WTC11 (cell line): ENCODE results near the gene RASD1. TPM values are rescaled to one million over a fixed set of nuclear protein-coding genes. Genes with fewer than 3 reads are reported as not detected.
A peak's percentile ranks its signal among the peaks of the same experiment; 100 is the strongest.

ENCODE experiments used
- ATAC-seq: fragments of 200-7000 bp; cut with Tn5 transposase; 2 replicates; pipeline ENCODE4 v1.10.0; 2021; ENCODE audit warnings: mild to moderate bottlenecking, moderate library complexity
- CTCF ChIA-PET: fragments of 300-600 bp; sonication (Branson Sonifier 250); formaldehyde crosslinking; loops from one replicate; lab custom pipeline; 2021; ENCODE audit warnings: antibody characterized with exemption; lab: Charles Lee
- POLR2A ChIA-PET: fragments of 350-600 bp; sonication (Branson Sonifier 250); formaldehyde crosslinking; loops from one replicate; lab custom pipeline; 2021; ENCODE audit warnings: antibody characterized with exemption; lab: Charles Lee
- DNase-seq: peaks from one replicate; pipeline ENCODE4 v3.0.0; 2021; ENCODE audit warnings: low spot score
- H3K27ac Mint-ChIP-seq: 2 replicates; pipeline ENCODE4 v1.8.0; 2021; ENCODE audit warnings: mixed read lengths
- H3K27me3 Mint-ChIP-seq: 2 replicates; pipeline ENCODE4 v1.8.0; 2021; ENCODE audit warnings: low read depth, mild to moderate bottlenecking, moderate library complexity, mixed read lengths
- H3K36me3 Mint-ChIP-seq: 2 replicates; pipeline ENCODE4 v1.8.0; 2021; ENCODE audit warnings: mixed read lengths
- H3K4me1 Mint-ChIP-seq: 2 replicates; pipeline ENCODE4 v1.8.0; 2022; ENCODE audit warnings: mixed read lengths
- H3K4me3 Mint-ChIP-seq: 2 replicates; pipeline ENCODE4 v1.8.0; 2021; ENCODE audit warnings: mild to moderate bottlenecking, moderate library complexity, mixed read lengths
- H3K9me3 Mint-ChIP-seq: 2 replicates; pipeline ENCODE4 v1.8.0; 2021; ENCODE audit warnings: mixed read lengths
- AFF4 ChIP-seq: sonication (generic); formaldehyde crosslinking; IDR thresholded peaks from 2 replicates; pipeline ENCODE4 v1.8.1; 2023; ENCODE audit warnings: mild to moderate bottlenecking, missing genetic modification reagents, borderline replicate concordance
- ARID4B ChIP-seq: sonication (generic); formaldehyde crosslinking; IDR thresholded peaks from 2 replicates; pipeline ENCODE4 v1.8.0; 2023; ENCODE audit warnings: missing genetic modification reagents, mild to moderate bottlenecking, borderline replicate concordance
- CDX4 ChIP-seq: fragments of 250-450 bp; sonication (Bioruptor Pico); IDR thresholded peaks from 2 replicates; pipeline ENCODE4 v1.9.0; 2021; ENCODE audit warnings: moderate library complexity, mild to moderate bottlenecking, inconsistent platforms, borderline replicate concordance
- ETV6 ChIP-seq: sonication (generic); formaldehyde crosslinking; IDR thresholded peaks from 2 replicates; pipeline ENCODE4 v1.8.1; 2022; ENCODE audit warnings: mild to moderate bottlenecking, missing genetic modification reagents
- FOXJ3 ChIP-seq: sonication (generic); formaldehyde crosslinking; IDR thresholded peaks from 2 replicates; pipeline ENCODE4 v1.9.0; 2021; ENCODE audit warnings: missing genetic modification reagents, mild to moderate bottlenecking, borderline replicate concordance
- FOXP1 ChIP-seq: sonication (generic); formaldehyde crosslinking; IDR thresholded peaks from 2 replicates; pipeline ENCODE4 v1.8.0; 2022; ENCODE audit warnings: missing genetic modification reagents, mild to moderate bottlenecking, moderate library complexity, borderline replicate concordance
- GTF2I ChIP-seq: fragments of 250-450 bp; sonication (Bioruptor Pico); conservative IDR thresholded peaks from 2 replicates; pipeline ENCODE4 v1.4.0; 2021; ENCODE audit warnings: mild to moderate bottlenecking
- JAZF1 ChIP-seq: fragments of 250-450 bp; sonication (Bioruptor Pico); IDR thresholded peaks from 2 replicates; pipeline ENCODE4 v1.9.0; 2021; ENCODE audit warnings: moderate library complexity, mild to moderate bottlenecking, inconsistent platforms
- JUN ChIP-seq: sonication (generic); formaldehyde crosslinking; IDR thresholded peaks from 2 replicates; pipeline ENCODE4 v1.8.0; 2023; ENCODE audit warnings: mild to moderate bottlenecking, missing genetic modification reagents
- NFATC4 ChIP-seq: fragments of 250-450 bp; sonication (Bioruptor Pico); IDR thresholded peaks from 2 replicates; pipeline ENCODE4 v1.9.0; 2021; ENCODE audit warnings: mild to moderate bottlenecking
- NFE2L1 ChIP-seq: sonication (generic); formaldehyde crosslinking; IDR thresholded peaks from 2 replicates; pipeline ENCODE4 v1.8.1; 2023; ENCODE audit warnings: missing genetic modification reagents
- NR1H2 ChIP-seq: sonication (generic); formaldehyde crosslinking; IDR thresholded peaks from 2 replicates; pipeline ENCODE4 v1.9.0; 2021; ENCODE audit warnings: mild to moderate bottlenecking, moderate library complexity, missing genetic modification reagents
- PRDM15 ChIP-seq: sonication (generic); formaldehyde crosslinking; IDR thresholded peaks from 2 replicates; pipeline ENCODE4 v1.8.0; 2022; ENCODE audit warnings: missing genetic modification reagents
- RELA ChIP-seq: sonication (generic); formaldehyde crosslinking; IDR thresholded peaks from 2 replicates; pipeline ENCODE4 v1.8.1; 2022; ENCODE audit warnings: missing genetic modification reagents, mild to moderate bottlenecking, borderline replicate concordance
- TEAD4 ChIP-seq: sonication (generic); formaldehyde crosslinking; IDR thresholded peaks from 2 replicates; pipeline ENCODE4 v1.8.0; 2022; ENCODE audit warnings: mild to moderate bottlenecking, missing genetic modification reagents
- USF2 ChIP-seq: sonication (generic); formaldehyde crosslinking; IDR thresholded peaks from 2 replicates; pipeline ENCODE4 v1.8.1; 2023; ENCODE audit warnings: mild to moderate bottlenecking, missing genetic modification reagents, moderate library complexity
- ZMAT4 ChIP-seq: fragments of 250-450 bp; sonication (Bioruptor Pico); IDR thresholded peaks from 2 replicates; pipeline ENCODE4 v1.9.0; 2021; ENCODE audit warnings: mild to moderate bottlenecking
- ZNF671 ChIP-seq: fragments of 250-450 bp; sonication (Bioruptor Pico); IDR thresholded peaks from 2 replicates; pipeline ENCODE4 v1.8.0; 2021; ENCODE audit warnings: mild to moderate bottlenecking
- total RNA-seq: library from RNA; stranded (reverse); gene quantifications from 3 replicates; pipeline ENCODE4 v1.2.3, GENCODE V29; 2021

The RASD1 gene
- total RNA-seq, 1 experiment from 2014 or later, result 5.1 TPM

GRCh38 chr17:17516941-17517720 lies 20.9 kb upstream of the RASD1 start:
- Mint-ChIP-seq H3K27ac (no peak overlapping the region), H3K27me3 (no peaks in the 10 kb centered on the region), H3K4me3 (no peak overlapping the region), H3K9me3 (no peaks in the 10 kb centered on the region), H3K4me1 (peaks cover 24% of the 10 kb centered on the region), H3K36me3 (no peaks in the 10 kb centered on the region)
- ATAC-seq, result no peak
- TF ChIP-seq JAZF1 (CRISPR knock-in tag), result no peak
- no peak for TF ChIP-seq USF2 (CRISPR knock-in tag)
- TF ChIP-seq NFE2L1 (CRISPR knock-in tag), result no peak
- TF ChIP-seq ZMAT4 (CRISPR knock-in tag), result no peak
- no peak for TF ChIP-seq JUN (CRISPR knock-in tag)
- TF ChIP-seq RELA (CRISPR knock-in tag), result no peak
- no peak for TF ChIP-seq PRDM15 (CRISPR knock-in tag)
- no peak for TF ChIP-seq ZNF671 (CRISPR knock-in tag)
- TF ChIP-seq CDX4 (CRISPR knock-in tag), result no peak
- no peak for DNase-seq
- ChIA-PET POLR2A (no interaction called here), CTCF (interaction anchor here (0.6 to 3.6 kb wide), 4 partner anchors 20 to 97 kb away, joined by 3 to 46 read pairs (median 5); partner anchors contain the start of gene RASD1)

GRCh38 chr17:17515934-17516930 lies 20.0 kb upstream of the RASD1 start:
- Mint-ChIP-seq H3K27me3 (no peaks in the 10 kb centered on the region), H3K27ac (peak overlapping the region; percentile 67), H3K9me3 (no peaks in the 10 kb centered on the region), H3K36me3 (no peaks in the 10 kb centered on the region), H3K4me3 (no peak overlapping the region), H3K4me1 (peaks cover 22% of the 10 kb centered on the region)
- ChIA-PET CTCF (interaction anchor here (0.6 to 3.6 kb wide), 6 partner anchors 11 to 70 kb away, joined by 4 to 46 read pairs (median 6); partner anchors contain the start of gene RASD1), POLR2A (interaction anchor here (1.4 kb wide), 1 partner anchor 19 kb away, joined by 3 read pairs; no protein-coding TSS in a partner anchor)
- DNase-seq (no peak), ATAC-seq (no peak)
- no peak for TF ChIP-seq NR1H2 (CRISPR knock-in tag)
- no peak for TF ChIP-seq AFF4
- no peak for TF ChIP-seq JAZF1 (CRISPR knock-in tag)
- no peak for TF ChIP-seq ETV6
- TF ChIP-seq GTF2I (CRISPR knock-in tag), result no peak
- no peak for TF ChIP-seq TEAD4 (CRISPR knock-in tag)
- no peak for TF ChIP-seq FOXP1
- TF ChIP-seq ARID4B (CRISPR knock-in tag), result no peak
- no peak for TF ChIP-seq NFATC4 (CRISPR knock-in tag)
- no peak for TF ChIP-seq FOXJ3 (CRISPR knock-in tag)
